ENCODE data around the gene JPH2. TPM values are rescaled to one million over a fixed set of nuclear protein-coding genes. Genes with fewer than 3 reads are reported as not detected.

Gene JPH2
- total RNA-seq, 1 experiment from 2014 or later = 0.17 TPM

- no peak for TF ChIP-seq REST (IDR thresholded peaks at IDR 0.05; ENCODE audit: low read depth)
- TF ChIP-seq CTCF (IDR thresholded peaks at IDR 0.05 in 2 of 3, conservative IDR thresholded peaks at IDR 0.05 in 1 of 3; ENCODE audit: borderline replicate concordance in 1 of 3, insufficient read depth in 1 of 3, low read depth in 2 of 3, low read length in 2 of 3) = no peak
- TF ChIP-seq RAD21 (IDR thresholded peaks at IDR 0.05; ENCODE audit: low read depth) = no peak
- TF ChIP-seq POLR2AphosphoS5 (IDR thresholded peaks at IDR 0.05; ENCODE audit: low read depth, low read length) = no peak
- TF ChIP-seq SIN3A (IDR thresholded peaks at IDR 0.05; ENCODE audit: low read depth) = no peak
Measured at GRCh38 chr20:44221368-44221954, 34.5 kb upstream of the JPH2 start (continued).

- BruUV-seq (replicated peaks) = no TSS peak
- intact Hi-C loops (cut with micrococcal nuclease) = no loop called here
- H3K9me3 ChIP-seq (ENCODE audit: control insufficient read depth in 1 of 2, insufficient read depth in 1 of 2, low read depth in 1 of 2, low read length in 2 of 2) = no peaks in the 10 kb centered on the region
- no peak overlapping the region for H3K9ac ChIP-seq (ENCODE audit: low read length)
- H2AFZ ChIP-seq (ENCODE audit: low read depth, low read length, poor library complexity, severe bottlenecking) = no peak overlapping the region
- H3K4me1 ChIP-seq (ENCODE audit: control insufficient read depth in 1 of 2, insufficient read depth in 2 of 2, low read length in 2 of 2) = no peaks in the 10 kb centered on the region; a peak in 1 of 4 replicates
- H3K9me2 ChIP-seq (ENCODE audit: insufficient read depth) = no peaks in the 10 kb centered on the region
- ChIA-PET RAD21 (ENCODE audit: low non-redundant PET in 1 of 2, low total read pairs in 2 of 2, uncharacterized antibody in 2 of 2, unreplicated experiment in 2 of 2) (no interaction called here), CTCF (interaction anchor here (6.4 to 6.9 kb wide), 2 partner anchors 92 to 163 kb away, joined by 61 to 114 read pairs; partner anchors contain the start of gene FITM2), POLR2A (no interaction called here)
- no peaks in the 10 kb centered on the region for H3K79me2 ChIP-seq (ENCODE audit: insufficient read depth, low read length)
- H3K27me3 ChIP-seq (ENCODE audit: insufficient read depth, low read length) = no peaks in the 10 kb centered on the region
- H3K27ac ChIP-seq (ENCODE audit: low read depth, low read length) = no peak overlapping the region
- H4K20me1 ChIP-seq (ENCODE audit: insufficient read depth) = no peaks in the 10 kb centered on the region
- no peak for DNase-seq (ENCODE audit: low read depth, low spot score)
- H3K4me2 ChIP-seq (ENCODE audit: low read length) = no peak overlapping the region
- H3K36me3 ChIP-seq (ENCODE audit: control insufficient read depth in 1 of 2, insufficient read depth in 2 of 2, low read length in 2 of 2) = no peaks in the 10 kb centered on the region
- ATAC-seq = no peak
- H3K4me3 ChIP-seq (replicated peaks in 1 of 2; ENCODE audit: low read depth in 1 of 2, low read length in 2 of 2) = no peak overlapping the region
- TF ChIP-seq REST (IDR thresholded peaks at IDR 0.05; ENCODE audit: low read depth) (no peak), JUND (IDR thresholded peaks at IDR 0.05) (no peak), MAX (IDR thresholded peaks at IDR 0.05) (no peak), SRF (IDR thresholded peaks at IDR 0.05; ENCODE audit: low read depth) (no peak), FOSL1 (IDR thresholded peaks at IDR 0.05; ENCODE audit: low read depth) (no peak), ZNF274 (IDR thresholded peaks at IDR 0.05; ENCODE audit: low read depth, low read length) (no peak), CBX3 (IDR thresholded peaks at IDR 0.05; ENCODE audit: low read depth) (no peak), EGR1 (IDR thresholded peaks at IDR 0.05; ENCODE audit: low read depth) (no peak), ZBTB33 (IDR thresholded peaks at IDR 0.05; ENCODE audit: extremely low read depth, insufficient replicate concordance, low read length) (no peak)
Measured at GRCh38 chr20:44219791-44220190, 32.8 kb upstream of the JPH2 start.
